HUDEP-2 (cell line): Measurements from ENCODE around the gene KCNMB3.

Experiments used
- DNase-seq, 76 experiments: peaks; one replicate each; lab custom pipeline; 2025; ENCODE audit not compliant: unreplicated experiment in 76 of 76; lab: John Stamatoyannopoulos, UW

The KCNMB3 gene

GRCh38 chr3:179200790-179201189, 50.1 kb downstream of the KCNMB3 start:
- no peak for DNase-seq

- no peak for DNase-seq
These were observed 54.2 kb downstream of the KCNMB3 start for GRCh38 chr3:179196700-179197099.

GRCh38 chr3:179196098-179196497, 54.8 kb downstream of the KCNMB3 start:
- no peak for DNase-seq

GRCh38 chr3:179194931-179195330, 56.0 kb downstream of the KCNMB3 start:
- DNase-seq = no peak
